G401 (cell line): ENCODE results near the gene NAPSA. TPM values are rescaled to one million over a fixed set of nuclear protein-coding genes. Genes with fewer than 3 reads are reported as not detected.

Experiments
- DNase-seq: peaks from one replicate; pipeline ENCODE4 v3.0.0-alpha.2; 2015; ENCODE audit warnings: low spot score
- in situ Hi-C: cut with HindIII; loops from 2 replicates; pipeline ENCODE4 v1.10.0; 2016; ENCODE audit warnings: low sequenced_read_pairs, mixed read lengths
- total RNA-seq: library from RNA; depleted of rRNA; stranded (reverse); fragments of >200 nt; shearing (Covaris generic); gene quantifications from 2 replicates; pipeline ENCODE4 v1.2.3, GENCODE V29; 2014

NAPSA gene
- total RNA-seq, 1 experiment from 2014 or later = 0.24 TPM

DNA sequence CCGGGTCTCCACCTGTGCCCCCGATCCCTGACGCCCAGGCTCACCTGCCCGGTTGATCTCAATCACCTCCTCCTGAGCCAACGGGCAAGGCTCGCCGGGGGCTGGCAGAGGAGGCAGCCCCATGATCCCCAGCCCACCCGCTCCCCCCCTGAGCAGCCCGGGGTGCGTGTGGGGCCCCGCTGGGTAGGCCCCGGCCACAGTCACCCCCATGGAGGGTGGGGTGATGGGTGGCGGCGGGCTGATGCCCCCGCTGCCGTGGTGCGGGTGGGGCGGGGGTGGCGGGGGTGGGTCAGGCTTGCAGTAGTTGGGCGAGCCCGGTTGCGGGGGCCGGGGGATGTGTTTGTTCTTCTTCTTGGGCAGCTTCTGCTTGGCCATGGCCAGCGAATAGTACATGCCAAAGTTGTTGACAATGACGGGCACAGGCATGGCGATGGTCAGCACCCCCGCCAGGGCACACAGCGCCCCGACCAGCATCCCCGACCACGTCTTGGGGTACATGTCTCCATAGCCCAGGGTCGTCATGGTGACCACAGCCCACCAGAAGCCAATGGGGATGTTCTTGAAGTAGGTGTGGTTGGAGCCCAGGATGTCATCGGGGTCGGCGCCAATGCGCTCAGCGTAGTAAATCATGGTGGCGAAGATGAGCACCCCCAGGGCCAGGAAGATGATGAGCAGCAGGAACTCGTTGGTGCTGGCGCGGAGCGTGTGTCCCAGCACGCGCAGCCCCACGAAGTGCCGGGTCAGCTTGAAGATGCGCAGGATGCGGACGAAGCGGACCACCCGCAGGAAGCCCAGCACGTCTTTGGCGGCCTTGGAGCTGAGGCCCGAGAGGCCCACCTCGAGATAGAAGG, 42.3 kb downstream of the NAPSA start:
- DNase-seq = no peak
- in situ Hi-C loops = no loop called here

DNA sequence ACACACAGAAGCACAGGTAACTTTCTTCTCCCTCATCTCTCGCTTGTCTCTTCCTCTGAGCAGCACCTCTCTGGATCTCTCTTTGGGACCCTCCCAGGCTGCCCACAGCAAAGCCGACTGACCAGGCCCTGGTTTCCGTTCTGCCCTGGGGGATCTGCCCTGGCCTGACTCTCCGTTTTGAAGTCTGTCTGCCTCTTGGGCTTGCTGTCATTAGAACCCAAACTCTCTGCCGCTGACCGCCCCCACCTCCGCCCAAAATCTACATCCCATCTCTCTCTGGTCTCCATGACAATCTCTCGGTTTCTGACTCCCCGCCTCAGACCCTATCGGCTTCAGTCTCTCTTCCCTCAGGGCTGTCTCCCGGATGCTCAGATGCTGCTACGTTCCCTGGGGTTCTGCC, 43.2 kb downstream of the NAPSA start:
- in situ Hi-C loops = no loop called here
- no peak for DNase-seq

DNA sequence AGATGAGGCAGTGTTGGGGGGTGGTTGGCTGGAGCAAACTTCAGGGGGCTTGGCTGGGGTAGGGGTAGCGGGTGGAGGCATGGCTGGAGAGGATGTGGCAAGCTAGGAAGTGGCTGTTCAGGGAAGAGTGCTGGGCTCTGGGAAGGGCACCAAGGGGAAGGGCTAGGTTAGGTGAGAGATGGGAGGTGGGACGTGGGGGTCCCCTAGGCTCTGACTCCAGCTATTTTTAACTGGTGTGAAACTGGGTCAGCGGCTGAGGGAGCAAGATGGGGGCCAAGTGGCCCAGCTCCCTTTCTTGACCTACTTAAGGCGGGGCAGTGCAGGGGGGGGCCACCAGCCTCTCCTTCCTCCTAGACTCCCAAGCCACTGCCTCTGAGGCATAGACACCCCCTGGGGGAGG, 43.6 kb downstream of the NAPSA start:
- in situ Hi-C loops = no loop called here
- DNase-seq = peak; percentile 46

DNA sequence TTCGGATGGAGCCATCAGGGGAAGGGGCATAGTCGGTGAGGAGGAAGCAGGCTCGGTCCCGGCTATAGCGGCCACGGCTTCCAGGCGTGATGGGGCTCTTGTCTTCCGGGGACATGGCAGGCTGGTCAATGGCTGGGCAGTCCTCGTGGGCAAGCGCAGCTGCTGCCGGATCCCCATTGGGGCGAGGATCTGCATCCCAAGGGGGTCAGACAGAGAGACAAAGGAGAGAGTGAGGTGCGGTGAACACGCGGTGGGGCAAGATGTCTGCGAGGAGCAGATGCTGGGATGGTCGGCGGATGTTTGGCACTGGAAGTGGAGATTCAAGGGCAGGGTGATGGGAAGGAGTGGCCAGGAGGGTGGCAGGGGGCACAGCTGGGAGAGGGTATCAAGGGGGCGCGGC, 44.8 kb downstream of the NAPSA start:
- in situ Hi-C loops = no loop called here
- no peak for DNase-seq

DNA sequence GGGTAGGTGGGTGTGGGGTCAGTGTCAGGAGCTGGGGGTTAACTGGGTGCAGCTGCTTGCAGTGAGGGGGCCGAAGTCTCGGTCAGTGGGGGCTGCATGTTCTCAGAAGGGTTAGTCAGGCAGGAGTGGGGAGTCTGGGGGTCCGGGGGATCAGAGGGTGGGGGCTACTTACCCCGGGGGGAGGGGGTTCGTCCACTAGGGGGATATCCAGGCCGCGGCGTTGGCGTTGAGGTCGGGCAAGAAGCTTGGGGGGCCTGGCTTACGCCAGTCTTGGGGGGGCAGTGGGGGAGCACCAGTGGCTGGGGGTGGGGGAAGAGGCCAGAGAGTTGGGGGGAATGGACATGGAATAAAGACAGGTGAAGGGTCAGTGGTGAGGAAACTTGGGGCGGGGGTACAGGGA, 45.4 kb downstream of the NAPSA start:
- in situ Hi-C loops = no loop called here
- no peak for DNase-seq

DNA sequence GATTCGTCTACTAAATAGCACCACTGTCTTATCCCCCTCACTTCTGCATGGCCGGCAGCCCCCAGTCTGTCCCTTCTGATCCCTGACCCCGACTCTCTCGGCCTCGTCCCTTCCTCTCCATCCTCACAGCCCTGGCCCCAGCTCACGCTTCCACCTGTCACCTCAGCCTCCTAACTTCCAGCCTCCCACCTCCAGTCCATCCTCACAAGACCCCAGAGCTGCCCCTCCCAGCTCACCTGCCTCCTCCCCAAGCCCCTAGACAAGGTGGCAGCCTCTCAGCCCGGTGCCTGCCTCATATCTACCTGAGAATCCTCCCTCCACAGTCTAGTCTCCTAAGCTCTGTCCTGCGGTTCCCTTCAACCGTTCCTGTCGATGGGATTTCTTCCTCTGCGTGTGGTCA, 46.3 kb downstream of the NAPSA start:
- in situ Hi-C loops = no loop called here
- DNase-seq = no peak

DNA sequence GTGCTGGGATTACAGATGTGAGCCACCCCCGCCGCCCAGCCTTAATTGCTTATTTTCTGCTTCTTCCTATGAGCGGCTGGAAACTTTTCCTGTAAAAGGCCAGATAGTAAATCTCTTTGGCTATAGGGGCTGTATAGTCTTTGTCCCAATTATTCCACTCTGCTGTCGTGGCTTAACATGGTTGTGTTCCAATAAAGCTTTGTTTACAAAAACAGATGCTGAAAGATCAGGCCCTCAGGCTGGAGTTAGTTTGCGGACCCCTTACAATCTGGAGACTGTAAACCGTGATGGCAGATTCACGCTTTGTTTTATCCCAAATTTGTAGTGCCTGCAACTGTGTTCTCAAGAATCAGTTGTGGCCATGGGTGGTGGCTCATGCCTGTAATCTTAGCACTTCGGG, 47.0 kb downstream of the NAPSA start:
- DNase-seq = no peak
- in situ Hi-C loops = no loop called here

DNA sequence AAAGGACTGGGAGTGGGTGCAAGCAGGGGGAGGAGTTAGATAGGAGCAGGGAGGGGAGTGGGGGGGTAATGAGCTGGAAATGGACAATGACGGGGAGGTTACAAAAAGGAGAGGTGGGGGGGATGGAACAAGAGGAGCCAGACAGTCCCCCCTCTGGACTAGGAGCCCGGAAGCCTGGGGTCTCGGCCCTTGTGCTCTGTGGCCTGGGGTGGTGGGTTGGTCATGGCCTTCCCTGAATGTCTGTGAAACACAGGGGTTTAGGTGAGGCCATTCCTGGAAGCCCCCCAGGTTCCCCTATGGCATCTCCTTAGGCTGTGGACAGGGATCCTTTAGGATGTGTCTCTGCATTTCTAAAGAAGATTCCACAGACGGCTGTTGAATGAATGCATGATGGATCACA, 48.3 kb downstream of the NAPSA start:
- no peak for DNase-seq
- in situ Hi-C loops = no loop called here

DNA sequence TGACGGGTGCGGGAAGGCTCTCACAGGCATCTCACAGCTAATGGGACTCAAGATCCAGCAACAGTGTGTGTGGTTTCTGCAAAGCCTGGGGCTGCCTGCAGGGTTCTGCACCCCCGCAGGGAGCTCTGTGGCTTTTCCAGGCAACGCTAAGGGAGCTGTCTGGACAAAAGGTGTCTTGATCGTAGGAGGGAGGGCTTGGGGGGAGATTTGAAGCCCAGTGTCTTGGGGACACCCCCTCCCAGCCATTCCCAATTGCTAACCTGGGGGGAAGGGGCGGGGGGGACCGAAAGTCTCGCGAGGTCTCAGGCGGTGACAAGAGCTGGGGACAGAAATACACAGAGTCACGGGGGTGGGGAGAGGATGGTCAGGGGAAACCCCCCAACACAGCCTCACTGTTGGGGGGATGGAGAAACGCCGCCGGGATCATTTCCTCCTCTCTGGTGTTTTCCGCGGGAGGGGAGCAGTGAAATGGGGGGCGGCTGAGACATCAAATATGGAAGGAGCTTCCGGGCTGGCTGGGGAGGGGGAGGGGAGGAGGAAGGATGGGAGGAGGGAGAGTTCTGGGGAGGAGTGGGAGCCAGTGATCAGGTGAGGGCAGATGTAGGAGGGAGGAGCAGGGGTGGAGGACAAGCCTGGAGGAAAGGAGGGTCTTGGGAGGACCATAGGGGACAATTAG, 49.5 kb downstream of the NAPSA start:
- in situ Hi-C loops = no loop called here
- peak; percentile 79 for DNase-seq

DNA sequence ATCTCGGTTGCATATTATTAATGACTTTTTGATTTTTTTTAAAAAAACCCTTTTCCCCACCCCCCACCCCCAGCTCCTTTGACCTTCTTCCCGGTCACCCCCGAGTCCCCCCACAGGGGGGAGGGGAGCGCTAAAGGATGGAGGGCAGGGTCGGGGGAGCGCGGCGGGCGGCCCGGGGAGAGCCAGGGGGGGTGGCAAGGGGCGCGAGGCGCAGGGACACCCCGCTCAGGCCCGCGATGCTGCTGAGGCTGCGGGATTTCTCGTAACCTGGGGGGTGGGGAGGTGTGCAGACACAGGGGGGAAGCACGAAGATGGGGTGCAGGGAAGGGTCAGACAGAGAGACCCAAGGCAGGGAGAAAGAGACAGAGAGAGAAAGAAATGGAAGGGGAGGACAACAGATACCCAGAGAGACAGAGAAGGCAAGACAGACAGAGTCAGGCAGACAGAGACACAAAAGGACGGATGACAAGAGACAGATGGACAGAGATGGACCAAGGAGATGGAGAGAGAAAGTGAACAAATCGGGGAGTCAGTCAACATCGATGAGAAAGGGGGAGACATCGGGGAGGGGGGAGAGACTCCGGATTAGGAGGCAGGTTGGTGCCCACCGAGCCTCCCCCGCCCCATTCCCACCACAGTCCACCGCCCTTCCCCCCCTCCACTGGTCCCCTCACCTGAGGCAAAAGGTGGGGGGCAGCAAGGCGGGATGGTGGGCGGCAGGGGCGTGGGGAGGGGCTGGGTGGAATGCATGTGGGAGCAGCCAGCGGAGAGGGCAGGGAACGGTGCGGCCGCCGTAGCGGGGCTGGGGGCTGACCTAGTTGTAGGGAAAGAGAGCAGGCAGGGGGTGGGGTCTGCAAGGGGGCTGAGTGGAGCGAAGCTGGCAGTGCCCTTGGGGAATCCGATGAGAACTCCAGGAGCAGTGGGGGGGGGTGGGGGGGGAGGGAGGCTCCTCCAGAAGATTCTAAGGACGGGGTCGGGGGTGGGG, 50.4 kb downstream of the NAPSA start:
- in situ Hi-C loops = no loop called here
- DNase-seq = peak; percentile 35

DNA sequence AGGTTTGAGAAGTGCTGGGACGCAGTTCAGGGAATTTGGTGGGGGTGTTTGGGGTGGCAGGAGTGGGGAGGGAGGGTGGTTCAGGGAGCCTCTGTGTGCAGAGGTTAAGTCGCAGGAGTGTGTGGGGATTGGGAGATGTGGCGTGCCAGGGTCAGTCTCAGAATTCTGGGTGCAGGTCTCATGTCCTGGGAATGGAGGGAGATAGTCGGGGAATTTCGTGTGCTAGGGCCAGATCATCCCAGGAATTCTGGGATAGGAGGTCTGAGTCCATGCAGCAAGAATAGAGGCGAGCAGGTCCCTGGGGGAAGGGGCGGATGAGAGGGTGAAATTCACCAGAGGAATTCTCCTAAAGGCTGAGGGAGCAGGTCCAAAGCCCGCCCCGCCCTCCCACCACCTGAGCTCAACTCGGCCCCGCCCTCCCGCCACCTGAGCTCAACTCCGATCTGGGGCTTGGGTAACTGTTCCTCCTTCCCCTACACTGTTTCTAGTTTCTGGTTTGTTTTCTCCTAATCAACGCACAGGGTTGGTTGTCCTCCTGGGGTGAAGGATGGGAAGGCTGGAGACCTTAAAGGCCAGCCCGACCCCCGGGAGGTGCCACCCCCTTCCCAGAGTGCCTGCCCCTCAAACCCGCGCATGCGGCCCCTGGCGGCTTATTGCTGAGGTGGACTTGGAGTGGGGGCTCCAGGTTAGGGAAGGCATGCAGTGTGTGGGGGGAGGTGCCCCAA, 51.5 kb downstream of the NAPSA start:
- in situ Hi-C loops = no loop called here
- DNase-seq = peak; percentile 63

DNA sequence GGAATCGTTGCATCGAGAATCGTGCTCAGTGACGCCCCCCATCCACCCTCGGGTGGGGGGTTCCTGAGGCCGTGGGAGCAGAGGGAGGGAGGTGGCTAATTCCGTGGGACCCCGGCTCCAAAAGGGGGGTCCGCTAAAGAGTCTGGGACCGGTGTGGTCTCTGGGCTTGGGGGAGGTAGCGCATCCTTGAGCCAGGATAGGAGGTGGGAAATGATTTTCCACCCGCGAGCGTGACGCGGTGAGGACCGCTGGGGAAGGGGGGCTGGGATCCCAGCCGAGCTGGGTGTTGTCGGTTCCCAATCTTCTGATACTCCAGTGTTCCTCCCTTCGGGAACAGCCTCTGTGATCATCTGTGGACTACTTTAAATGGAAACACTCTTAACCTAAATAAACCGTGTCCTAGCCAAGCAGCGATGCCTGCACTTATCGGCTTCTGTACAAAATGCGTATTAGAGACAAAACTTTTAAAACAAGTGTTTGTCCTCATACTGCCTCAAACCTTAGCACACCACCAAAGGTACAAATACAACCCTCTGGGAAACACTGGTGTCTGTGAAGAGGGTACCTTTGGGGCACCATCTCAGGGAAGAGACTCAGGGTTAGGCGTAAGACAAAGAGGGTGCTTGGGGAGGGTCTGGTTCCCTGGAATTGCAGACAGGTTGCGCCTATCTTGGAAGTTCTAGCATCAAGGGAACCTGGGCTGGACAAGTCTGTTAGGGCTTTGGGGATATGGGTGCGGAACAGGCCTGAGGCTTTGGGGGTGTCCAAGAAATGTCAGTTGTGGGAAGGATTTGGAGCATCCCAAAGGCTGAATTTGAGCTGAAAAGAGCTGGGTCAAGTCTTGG, 52.2 kb downstream of the NAPSA start:
- peak; percentile 37 for DNase-seq
- in situ Hi-C loops = no loop called here

DNA sequence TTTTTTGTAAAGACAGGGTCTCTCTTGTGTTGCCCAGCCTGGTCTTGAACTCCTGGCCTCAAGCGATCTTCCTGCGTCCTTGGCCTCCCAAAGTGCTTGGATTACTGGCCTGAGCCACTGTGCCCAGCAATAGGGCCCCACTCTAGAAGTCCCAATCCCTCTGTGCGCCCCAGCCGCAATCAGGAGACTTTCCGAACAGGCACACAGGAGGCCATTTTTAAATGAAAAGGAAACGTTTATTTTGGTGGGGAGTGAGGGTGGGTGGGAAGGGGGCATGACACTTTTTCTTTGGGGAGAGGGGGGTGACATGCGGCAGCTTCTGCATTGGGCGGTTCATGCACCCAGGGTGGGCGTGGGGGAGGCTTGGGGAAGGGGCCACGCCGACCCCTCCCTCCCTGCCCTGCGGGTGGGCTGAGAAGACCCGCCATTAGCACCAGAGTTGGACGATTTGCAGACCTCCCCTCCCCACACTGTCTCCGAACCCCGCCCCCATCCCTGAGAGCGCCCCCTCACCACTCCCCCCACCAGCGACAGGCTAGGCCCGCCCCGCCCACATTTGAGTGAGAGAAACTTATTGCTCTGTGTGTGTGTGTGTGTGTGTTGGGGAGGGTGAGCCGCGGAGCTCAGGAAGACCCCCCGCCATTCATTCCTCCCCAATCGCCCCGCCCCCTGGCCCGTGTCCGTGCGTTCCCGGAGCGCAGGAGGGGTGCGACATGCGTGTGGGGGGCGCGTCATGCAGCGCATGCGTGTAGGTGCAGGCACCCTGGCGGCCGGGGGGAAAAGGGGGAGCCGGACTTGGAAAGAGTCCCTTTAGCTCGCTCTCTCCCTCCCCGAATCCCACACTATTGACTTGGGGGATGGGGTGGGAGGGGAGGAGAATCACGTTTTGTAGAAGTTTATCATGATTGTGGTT, 53.5 kb downstream of the NAPSA start:
- in situ Hi-C loops = no loop called here
- DNase-seq = peak; percentile 64

DNA sequence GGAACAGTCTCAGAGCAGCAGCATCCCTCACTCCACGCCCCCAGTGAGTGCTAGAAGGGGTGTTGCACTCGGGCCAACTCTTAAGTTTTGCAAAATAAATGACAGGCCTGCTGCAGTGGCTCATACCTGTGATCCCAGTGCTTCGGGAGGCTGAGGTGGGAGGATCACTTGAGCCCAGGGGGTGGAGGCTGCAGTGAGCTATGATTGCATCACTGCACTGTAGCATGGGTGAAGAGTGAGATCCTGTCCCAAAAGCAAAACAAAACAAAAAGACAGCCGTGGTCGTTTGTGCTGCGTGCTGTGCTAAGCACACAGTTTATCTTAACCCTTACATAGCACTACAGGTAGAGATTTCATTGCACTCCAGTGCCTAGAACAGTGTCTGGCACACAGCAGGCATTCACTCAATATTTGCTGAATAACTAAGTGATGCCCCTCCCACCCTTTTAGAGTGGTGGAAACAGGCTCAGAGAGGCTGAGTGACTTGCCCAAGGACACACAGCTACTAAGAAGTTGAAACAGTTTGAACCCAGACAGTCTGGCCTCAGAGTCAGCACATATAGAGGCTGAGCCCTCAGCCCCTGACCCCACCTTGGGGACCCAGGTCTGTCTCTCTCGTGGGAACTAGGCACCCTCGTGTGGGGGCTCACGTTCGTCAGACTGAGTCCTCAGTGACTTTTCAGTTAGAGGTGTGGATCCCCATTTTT, 54.5 kb downstream of the NAPSA start:
- in situ Hi-C loops = no loop called here
- no peak for DNase-seq

DNA sequence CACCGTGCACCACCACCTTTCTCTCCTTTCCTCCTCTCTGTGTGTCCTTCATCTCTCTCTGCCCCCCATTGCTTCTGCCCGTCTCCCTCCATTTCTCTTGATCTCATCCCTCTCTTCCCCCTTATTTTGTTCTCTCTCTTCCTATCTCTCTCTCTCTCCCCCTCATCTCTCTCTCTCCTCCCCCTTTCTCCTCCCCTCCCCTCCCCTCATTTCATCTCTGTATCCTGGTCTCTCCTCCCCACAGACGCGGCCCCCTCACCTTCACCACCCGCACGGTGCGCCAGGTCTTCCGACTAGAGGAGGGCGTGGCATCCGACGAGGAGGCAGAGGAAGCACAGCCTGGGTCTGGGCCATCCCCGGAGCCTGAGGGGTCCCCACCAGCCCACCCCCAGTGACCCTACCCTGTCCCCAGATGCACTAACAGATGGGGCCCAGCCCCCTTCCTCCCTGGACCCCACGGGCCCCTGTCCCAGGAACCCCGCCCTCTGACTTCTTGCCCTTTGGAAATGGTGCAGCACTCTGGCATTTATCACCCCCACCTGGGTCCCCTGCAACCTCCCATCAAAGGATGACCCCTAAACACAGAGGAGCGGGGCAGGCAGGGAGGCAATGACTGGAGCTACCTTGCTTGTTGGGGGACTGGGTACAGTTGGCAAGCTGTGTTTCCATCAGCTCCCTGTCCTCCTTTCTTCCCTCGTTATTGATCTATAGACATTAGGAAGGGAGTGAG, 55.9 kb downstream of the NAPSA start:
- in situ Hi-C loops = no loop called here
- no peak for DNase-seq

DNA sequence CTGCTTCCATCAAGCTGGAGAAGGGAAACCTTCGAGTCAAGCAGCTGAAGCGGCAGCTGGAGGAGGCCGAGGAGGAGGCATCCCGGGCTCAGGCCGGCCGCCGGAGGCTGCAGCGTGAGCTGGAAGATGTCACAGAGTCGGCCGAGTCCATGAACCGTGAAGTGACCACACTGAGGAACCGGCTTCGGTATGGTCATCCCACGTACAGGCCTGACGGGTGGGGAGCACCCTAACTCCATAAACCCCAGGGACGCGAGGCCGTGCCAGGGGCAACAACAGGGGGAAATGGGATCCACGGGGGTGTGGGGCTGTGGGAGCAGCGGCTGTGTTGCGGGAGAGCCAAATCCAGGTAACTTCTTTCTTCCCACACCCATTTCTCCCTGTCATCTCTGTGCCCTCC, 56.4 kb downstream of the NAPSA start:
- DNase-seq = no peak
- in situ Hi-C loops = no loop called here
